HG03039 (cell line): ENCODE results near the gene ACSF3.
"Not testable (repeated sequence)": the region's sequence is repeated elsewhere in the genome, so short reads cannot be mapped to it uniquely, and the experiment has no call there.

Source experiments
- ATAC-seq: cut with Tn5 transposase; IDR thresholded peaks from one replicate; pipeline ENCODE4 v1.9.1; 2021; ENCODE audit warnings: mild to moderate bottlenecking, moderate library complexity; ENCODE audit not compliant: unreplicated experiment

Gene ACSF3

DNA sequence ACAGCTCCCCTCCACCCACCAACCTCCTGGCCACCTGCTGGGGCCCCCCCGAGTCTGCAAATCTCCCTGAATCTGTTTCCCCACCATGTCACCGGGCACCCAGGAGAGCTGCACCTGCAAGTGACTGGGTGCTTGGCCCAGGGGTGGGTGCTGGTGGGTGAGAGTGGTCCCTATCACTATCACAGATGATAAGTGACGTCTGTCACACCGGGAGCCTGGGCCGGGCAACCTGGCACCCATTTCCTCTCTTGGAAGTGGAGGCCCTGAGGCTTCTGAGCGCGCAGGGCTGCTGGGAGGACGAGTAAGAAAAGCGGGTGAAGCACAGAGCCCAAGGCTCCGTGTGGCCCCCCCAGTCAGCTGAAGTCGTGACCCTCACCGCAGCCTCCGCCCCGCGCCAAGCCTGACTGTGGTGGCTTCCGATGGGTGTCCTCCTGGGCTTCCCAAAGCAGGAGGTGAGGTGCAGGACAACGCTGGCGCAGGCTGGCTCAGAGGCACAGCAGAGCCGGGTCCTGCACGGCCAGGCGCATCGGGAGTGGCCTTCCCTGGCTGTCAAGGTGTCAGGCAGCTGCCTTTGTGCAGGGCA, 21.0 kb upstream of the ACSF3 start:
- ATAC-seq = no peak

DNA sequence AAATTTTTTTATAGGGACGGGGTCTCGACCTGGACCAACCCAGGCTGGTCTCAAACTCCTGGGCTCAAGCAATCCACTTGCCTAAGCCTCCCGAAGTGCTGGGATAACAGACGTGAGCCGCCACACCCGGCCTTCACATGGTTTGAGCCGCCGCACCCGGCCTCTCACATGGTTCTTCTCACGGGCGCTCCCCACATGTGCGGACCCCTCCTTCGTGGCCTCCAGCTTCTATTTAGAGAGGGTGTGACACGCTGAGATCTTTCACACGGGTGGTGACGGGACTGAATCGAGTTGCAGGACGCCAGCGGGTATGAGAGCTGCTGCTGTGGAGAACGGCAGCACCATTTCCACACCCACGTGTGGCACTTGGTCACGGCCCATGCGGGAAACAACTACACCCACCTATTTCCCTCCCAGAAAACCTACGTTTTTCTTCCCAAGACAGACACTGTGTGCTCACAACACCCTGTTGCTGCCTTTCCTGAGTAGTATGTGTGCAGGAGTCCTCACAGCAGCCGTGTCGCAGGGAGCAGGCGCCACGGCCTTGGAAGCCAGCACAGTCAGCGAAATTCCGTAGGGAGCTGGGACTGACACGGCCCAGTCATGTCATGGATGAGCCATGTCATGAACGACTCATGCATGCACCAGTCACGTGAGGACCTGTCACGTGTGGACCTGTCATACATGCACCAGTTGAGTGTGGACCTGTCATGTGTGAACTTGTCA, 20.1 kb upstream of the ACSF3 start:
- no peak for ATAC-seq

DNA sequence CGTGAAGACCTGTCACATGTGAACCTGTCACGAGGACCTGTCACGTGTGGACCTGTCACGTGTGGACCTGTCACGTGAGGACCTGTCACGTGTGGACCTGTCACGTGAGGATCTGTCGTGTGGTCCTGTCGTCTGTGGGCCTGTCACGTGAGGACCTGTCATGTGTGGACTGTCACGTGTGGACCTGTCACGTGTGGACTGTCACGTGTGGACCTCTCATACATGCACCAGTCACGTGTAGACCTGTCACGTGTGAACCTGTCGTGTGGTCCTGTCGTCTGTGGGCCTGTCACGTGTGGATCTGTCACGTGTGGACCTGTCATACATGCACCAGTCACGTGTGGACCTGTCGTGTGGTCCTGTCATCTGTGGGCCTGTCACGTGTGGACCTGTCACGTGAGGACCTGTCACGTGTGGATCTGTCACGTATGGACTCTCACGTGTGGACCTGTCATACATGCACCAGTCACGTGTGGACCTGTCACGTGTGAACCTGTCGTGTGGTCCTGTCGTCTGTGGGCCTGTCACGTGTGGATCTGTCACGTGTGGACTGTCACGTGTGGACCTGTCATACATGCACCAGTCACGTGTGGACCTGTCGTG, 19.5 kb upstream of the ACSF3 start:
- not testable (repeated sequence) for ATAC-seq

DNA sequence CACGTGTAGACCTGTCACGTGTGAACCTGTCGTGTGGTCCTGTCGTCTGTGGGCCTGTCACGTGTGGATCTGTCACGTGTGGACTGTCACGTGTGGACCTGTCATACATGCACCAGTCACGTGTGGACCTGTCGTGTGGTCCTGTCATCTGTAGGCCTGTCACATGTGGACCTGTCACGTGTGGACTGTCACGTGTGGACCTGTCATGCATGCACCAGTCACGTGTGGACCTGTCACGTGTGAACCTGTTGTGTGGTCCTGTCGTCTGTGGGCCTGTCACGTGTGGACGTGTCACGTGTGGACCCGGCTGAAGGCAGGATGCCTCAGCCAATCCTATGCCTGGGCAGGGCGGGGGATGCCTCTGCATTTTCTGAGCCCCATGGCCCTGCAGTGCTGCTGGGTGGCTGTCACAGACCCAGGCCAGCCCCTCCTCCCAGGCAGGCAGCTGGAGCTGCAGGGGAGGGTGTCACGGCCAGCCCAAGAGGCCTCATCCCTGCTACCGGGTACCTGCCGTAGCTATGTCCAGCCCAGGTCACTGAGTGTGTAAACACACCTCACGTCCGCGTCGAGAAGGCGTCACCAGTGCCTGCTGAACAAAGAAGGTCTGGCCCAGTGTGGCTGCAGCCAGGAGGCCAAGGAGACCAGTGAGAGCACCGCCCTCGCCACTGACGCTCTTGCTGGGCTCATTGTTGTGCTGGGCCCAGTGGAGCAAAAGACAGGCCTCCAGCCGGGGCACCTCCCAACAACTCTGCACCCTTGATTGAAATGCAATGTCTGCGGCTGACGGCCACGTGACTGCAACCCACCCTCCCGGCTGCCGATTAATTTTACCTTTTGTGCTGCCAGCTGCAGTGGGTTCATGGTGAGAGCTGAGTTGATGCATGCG, 18.6 kb upstream of the ACSF3 start:
- ATAC-seq = no peak

DNA sequence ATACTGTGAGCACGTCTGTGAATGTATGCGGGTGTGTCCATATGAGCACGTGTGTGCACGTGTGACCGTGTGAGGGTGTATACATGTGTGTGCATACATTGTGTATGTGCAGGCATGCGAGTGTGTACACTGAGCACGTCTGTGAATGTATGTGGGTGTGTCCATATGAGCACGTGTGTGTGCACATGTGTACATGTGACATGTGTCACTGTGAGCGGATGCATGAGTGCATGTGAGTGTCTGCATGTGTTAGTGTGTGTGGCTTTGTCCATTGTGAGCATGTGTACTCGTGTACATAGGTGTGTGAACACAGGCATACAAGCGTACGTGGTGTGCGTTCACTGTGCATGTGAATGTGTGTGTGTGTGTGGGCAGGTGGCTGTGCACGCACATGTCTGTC, 17.5 kb upstream of the ACSF3 start:
- no peak for ATAC-seq

DNA sequence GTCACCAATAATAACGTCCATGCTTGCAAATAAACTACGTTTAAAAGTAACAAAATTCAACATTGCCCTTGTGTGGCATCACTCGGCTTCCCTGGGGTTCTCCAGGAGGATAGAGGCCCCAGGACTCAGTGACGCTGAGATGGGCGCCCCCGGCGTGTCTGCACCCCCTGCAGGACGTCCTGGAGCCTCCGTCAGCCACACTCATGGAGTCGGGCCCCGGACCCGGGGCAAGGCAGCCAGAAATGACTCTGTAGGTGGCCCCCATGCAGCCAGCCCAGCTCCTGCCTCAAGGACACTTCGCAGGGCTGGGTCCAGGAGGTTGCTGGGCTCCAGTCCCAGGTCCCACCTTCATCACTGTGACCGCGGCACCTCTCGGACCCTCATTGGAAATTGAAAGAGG, 16.6 kb upstream of the ACSF3 start:
- no peak for ATAC-seq

DNA sequence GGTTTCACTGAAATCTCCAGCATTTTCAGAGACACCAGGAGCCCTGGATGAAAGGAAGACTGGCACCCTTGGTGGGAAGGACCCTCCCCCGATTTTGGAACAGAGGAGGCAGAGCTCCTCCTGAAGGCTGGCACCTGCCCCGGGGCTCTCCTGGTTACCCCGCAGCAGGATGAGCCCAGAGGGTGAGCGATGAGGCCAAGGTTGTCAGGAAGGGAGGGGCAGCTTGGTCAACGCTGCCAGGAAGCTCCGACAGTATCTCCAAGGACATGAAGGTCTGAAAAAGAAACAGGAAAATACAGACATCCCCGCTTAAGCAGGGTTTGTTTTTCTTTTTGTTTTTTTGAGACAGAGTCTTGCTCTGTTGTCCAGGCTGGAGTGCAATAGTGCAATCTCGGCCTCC, 15.5 kb upstream of the ACSF3 start:
- no peak for ATAC-seq

DNA sequence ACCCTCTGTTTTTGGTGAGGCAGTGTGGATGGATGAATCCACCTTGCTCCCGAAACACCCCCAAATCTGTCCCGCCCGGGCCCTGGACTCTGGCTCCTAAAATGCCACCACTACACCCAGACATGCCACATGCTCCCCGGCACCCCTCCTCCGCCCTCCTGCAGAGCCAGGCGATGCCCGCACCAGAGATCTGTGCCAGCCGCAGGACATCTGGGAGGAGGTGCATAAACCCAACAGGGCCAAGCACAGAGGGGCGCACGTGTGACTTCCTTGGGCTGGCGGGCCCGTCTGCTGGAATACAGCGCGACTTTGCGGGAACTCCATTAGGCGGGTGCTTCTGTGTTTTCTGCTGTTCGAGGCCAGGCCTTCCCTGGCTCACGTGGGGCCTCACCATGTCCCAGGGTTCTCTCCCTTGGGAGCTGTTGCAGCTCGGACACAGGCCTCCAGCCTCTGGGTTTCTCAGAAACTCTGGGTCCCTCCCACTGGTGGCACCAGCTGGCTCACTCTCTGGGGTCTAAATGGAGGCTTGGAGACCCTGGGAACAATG, 14.1 kb upstream of the ACSF3 start:
- no peak for ATAC-seq

DNA sequence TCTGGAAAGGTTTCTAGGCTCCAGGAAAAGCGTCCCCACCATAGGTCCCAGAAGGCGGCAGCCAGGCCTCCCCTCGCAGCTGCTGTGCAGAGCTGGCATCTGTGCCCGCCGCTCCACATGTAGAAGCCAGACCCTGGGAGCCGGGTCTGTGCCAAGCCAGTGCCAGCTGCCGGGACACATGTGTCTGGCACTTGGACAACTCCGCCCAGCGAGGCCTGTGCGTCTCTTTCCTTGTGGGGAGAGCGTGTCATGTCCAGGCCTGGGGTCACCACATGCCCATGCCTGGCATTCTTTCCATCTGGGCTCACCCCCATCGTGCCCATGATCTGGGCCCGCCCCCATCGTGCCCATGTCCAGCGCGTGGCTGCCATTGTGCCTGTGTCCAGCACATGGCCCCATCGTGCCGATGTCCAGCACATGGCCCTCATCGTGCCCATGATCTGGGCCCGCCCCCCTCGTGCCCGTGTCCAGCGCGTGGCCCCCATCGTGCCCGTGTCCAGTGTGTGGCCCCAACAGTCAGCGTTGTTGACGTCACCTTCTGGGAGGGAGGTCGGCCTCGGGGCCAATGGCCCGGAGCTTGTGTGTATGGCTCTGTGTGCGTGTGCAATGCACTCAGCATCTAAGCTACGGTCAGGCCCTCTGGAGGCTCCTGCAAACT, 13.3 kb upstream of the ACSF3 start:
- no peak for ATAC-seq

DNA sequence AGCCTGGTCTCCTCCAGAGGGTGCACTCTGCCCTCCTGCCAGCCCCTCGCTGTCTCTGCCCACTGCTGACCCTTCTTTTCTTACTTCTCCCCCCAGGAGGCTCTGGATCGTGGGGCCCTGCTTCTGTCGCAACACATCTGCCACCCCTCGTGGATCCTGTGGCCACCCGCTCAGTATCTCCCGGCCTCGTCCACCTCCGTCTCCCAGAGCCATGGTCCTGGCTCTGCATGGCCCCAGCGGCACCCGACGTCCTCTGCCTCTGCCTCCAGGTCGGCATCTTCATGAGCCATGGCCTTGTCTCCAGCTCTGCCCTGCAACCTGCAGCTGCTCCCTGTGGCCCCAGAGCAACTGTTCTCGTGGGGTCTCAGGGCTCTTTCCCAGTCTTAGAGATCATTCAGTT, 12.1 kb upstream of the ACSF3 start:
- no peak for ATAC-seq

DNA sequence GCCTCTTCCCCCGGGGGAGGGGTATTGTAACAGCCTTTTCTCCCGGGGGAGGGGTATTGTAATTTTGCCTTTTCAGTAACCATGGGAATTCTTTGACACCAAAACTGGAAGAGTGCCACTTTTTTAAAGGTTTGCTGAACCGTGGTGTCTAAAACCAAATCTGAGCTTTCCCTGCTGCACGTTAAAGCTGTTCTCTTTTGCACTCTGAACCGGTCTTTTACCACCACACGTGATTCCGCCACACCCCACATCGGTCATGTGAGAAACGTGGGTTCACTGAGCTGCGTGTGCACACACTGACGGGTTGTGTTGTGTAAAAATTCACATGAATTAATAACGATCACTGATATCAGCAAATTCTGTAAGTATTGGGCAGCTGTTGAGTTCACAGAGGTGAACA, 9.2 kb upstream of the ACSF3 start:
- ATAC-seq = no peak

DNA sequence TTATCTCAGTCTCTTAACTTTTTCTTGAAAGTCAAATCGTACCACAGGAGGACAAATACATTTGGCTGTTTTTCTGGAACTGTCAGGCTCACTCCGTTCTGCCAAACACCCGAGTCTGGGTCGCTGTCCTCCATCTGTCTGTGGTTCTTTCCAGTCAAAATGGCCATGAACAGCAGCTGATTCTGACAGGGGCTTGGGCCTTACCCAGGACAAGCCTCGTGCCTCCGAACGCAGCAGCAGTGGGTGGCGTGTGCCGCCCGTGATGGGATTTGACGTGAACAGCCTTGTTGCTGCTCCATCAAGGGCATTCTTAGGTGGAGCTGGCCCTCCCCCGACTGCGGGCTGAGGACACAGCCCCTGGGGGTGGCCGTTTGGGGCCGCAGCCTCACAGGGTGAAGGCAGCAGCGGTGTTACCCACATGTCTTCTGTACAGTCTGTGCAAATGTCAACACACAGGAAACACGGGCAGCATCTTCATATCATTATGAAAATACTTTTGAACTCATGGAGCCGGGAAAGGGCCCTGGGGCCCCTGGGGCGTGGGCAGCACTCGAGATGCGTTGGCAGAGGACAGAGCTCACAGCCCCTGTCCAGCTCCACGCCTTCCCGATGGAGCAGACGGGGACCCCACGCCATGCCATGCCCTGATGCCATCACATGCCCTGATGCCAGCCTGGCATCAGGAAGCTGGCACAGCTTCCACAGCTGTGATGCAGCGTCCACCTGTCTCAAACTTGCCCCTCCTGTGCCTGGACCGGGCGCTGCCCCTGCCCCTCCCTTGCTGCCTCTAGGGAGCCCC, 8.6 kb upstream of the ACSF3 start:
- no peak for ATAC-seq

DNA sequence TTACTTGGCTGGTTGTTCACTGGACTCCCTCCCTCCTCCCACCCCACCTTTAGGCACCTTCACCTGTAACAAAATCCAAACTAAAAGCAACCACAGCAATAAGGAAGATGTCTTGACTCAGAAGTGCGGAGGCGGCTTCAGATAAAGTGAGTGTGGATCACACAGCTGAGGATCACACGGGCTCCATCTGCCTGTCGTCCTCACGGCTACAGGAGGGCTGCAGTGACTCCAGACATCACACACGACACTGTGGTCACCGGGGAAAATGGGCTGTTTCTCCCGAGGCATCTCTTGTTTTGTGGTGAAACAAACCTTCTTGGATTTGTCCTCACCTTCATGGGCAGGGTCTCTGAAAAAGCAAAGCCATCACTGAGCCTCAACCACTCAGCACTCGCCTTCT, 7.9 kb upstream of the ACSF3 start:
- ATAC-seq = no peak

DNA sequence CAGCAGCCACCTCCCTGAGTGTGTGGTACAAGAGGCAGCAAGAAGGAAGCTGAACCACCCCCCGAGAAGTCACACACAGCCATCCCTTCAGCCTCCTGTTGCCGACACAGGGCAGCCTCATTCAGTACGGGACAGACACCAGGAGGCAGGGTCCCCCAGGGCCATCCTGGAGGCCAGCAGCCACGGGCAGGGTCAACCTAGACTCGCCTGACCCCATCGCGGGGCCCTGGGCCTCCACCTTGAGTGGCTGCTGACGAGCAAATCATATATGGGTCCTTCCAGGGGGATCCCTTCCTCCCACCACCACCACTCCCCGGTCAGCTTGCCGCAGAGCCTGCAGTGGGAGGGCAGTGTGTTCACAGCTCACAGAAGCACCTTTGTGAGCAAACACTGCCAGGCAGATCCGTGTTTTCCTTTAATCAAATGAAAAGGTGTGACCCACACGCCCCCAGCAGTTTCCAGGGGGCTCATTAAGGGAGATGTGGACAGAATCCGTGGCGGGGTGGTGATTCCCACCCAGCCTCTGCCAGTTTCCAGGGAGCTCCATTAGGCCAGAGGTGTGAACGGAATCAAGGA, 5.6 kb upstream of the ACSF3 start:
- no peak for ATAC-seq

DNA sequence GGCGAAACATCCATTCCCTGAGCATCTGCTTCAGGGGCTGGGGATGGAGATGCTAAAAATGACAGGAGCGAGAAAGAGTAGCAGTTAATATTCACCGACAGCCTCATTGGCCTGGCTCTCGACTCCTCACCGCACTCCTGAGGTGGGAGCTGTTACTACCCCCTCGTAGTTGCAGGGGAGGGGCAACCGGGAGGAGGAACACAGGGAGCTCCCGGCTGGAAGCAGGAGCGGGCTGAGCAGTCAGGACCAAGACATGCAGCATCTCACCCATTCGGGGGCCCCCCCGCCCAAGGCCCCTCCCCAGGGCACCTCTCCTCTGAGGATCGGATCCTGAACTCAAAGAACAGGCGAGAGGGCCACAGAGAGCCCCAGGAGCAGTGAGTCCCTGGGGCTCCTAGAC, 4.5 kb upstream of the ACSF3 start:
- ATAC-seq = no peak

DNA sequence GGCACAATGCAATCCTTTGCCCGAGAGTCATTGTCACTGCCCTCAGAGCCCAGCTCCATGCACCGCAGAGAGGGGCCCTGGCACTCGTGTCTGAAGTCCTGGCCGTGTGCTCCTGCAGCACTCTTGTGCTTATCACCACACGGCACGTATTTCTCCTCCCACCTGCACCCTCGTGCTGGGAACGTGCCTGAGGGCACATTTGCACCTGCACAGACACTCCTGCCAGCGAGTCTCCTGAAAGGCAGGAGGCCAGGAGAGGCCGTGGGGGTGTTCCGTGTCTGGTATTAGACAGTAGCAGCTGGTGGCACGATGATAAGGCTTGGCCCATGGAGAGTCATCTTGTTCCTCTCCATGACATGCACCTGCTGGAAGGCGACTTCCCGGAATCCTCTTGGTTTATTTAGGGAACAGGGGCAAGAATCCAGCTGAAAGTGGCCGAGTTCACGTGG, 3.4 kb upstream of the ACSF3 start:
- no peak for ATAC-seq

DNA sequence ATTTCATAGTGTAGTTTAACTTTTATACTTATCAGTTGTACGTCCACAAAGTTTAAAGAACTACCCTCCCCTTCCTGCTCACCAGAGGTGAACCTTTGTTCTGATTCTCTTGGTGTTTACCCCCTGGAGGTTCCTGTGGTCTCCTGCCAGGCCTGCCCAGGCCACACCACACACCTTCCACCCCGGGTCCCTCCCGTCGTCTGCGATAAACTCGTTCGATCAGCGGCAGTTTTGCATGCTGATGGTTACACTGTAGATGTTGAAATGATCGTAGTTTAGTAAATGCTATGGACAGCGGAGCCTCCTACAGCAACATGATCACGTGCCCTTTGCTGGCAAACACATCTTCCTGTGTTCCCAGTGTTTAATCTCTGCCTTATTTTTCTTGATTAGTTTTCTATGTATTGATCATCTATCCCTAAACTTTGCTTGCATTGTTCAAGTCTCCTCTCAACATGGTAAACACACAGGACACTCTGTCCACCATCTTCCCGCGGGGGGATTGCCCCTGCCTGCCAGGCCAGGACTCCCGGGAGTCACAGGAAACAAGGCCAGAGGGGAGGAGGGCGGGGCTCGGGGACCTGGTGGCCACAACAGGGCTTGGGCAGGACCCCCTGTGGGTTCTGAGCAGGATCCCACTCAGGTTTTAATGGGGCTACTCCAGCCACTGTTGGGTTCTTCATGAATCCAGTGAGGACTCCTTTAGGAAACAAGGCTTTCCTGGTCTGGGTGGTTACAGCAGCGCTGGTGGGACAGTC, 2.8 kb upstream of the ACSF3 start:
- no peak for ATAC-seq

DNA sequence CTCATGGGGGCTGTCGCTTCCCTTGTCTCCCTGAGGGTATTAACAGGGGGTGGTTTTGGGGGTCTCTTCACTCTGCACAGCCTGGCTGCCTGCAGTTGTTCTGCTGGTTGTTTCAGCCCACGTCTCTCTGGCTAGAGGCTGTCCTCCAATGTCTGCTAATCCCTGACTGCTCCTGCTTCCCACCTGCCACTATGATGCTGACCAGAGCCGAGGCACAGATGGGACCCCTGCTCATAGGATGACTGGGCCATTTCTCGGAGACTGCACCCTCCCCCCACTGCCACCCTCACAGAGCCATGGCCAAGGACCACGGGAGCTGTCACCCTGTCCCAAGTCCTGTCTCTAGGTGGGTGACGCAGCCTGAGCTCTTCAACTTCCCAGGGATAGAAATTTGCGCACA, 1.6 kb upstream of the ACSF3 start:
- ATAC-seq = no peak

DNA sequence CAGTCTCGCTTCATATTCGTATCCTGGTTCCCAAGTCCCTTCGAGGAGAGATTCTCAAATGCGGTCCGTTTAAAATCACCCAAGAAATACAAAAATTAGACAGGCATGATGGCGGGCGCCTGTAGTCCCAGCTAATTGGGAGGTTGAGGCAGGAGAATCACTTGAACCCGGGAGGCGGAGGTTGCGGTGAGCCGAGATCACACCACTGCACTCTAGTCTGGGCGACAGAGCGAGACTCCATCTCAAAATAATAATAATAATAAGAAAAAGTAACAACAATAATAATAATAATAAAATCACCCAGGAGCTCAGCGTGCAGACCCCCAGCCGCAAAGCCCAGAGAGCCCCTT, 425 bp upstream of the ACSF3 start:
- not testable (repeated sequence) for ATAC-seq
